Heart right ventricle (tissue), 16 donors: ENCODE results near the gene IGF1R. TPM values are rescaled to one million over a fixed set of nuclear protein-coding genes. Genes with fewer than 3 reads are reported as not detected.

Experiments
- ATAC-seq, 8 donors: fragments of 200-7000 bp; cut with Tn5 transposase; one replicate each; pipeline ENCODE4 v1.9.1; 2020; ENCODE audit warnings: mild to moderate bottlenecking in 8 of 8, moderate library complexity in 8 of 8, moderate number of reproducible peaks in 1 of 8
- DNase-seq, 2 donors: peaks; one replicate each; pipeline ENCODE4 v3.0.0-alpha.2; 2020
- H3K27ac ChIP-seq, 10 donors: fragments of 200-600 bp; sonication (generic) in 2 of 10; one replicate each; pipeline versions ENCODE4 v1.5.0 to v1.8.0; 2020 to 2022; ENCODE audit warnings: mild to moderate bottlenecking in 3 of 10
- H3K27me3 ChIP-seq, 7 donors: fragments of 200-600 bp; one replicate each; pipeline ENCODE4 v1.8.0; 2021 to 2022; ENCODE audit warnings: mild to moderate bottlenecking in 2 of 7
- H3K36me3 ChIP-seq, 9 donors: fragments of 200-600 bp; sonication (generic) in 1 of 9; one replicate each; pipeline versions ENCODE4 v1.5.0 to v1.8.0; 2020 to 2022; ENCODE audit warnings: mild to moderate bottlenecking in 2 of 9
- H3K4me1 ChIP-seq, 9 donors: fragments of 200-600 bp; sonication (generic) in 1 of 9; one replicate each; pipeline versions ENCODE4 v1.5.0 to v1.8.0; 2020 to 2022; ENCODE audit warnings: mild to moderate bottlenecking in 4 of 9
- H3K4me3 ChIP-seq, 10 donors: fragments of 200-600 bp; sonication (generic) in 2 of 10; one replicate each; pipeline versions ENCODE4 v1.5.0 to v1.8.0; 2020 to 2022; ENCODE audit warnings: mild to moderate bottlenecking in 7 of 10, moderate library complexity in 2 of 10
- H3K9me3 ChIP-seq, 11 donors: fragments of 200-600 bp in 10 of 11; sonication (generic) in 2 of 11; one replicate each; pipeline versions ENCODE4 v1.5.0 to v1.8.0; 2013 to 2022; ENCODE audit warnings: mild to moderate bottlenecking in 2 of 11, control low read depth in 1 of 11, moderate library complexity in 1 of 11
- CTCF ChIP-seq, 9 donors: fragments of 200-600 bp; sonication (generic) in 2 of 9; IDR thresholded peaks; one replicate each; pipeline versions ENCODE4 v1.5.0 to v1.8.0; 2021 to 2022; ENCODE audit warnings: antibody characterized with exemption in 9 of 9, mild to moderate bottlenecking in 5 of 9, moderate library complexity in 1 of 9
- WGBS, 2 donors: extraction: QIAGEN DNeasy Blood & Tissue Kit; methylation state at CpG; one replicate each; pipeline ENCODE4 v1.1.7; 2013; ENCODE audit warnings: inconsistent platforms in 1 of 2; 5-methylcytosine and 5-hydroxymethylcytosine counted together
- intact Hi-C, 10 donors: fragments of 100-400 bp; cut with DNase I; formaldehyde crosslinking; loops; one replicate each; pipeline versions ENCODE4 v1.11.1 to v1.14.2; 2022
- polyA plus RNA-seq, 2 donors: library from polyadenylated mRNA; stranded (reverse); fragments of 200-250 nt; gene quantifications; one replicate each; pipeline ENCODE4 v1.2.3, GENCODE V29; 2013
- total RNA-seq, 10 donors: library from RNA; stranded (reverse); fragmentation: NEBNext Ultra II Directional in 3 of 10; extraction: Animal tissue kit (Norgen Biotek cat#: 25700) in 3 of 10; gene quantifications; one replicate each; pipeline versions ENCODE4 v1.2.1 to v1.2.4, GENCODE V29; 2021 to 2023
- donor health status: Arrhythmogenic right ventricular cardiomyopathy.
- donor health status: ischemic (EF 13 %, LVEDD 7.1; RV severe dilation, severe dysfunction).
- donor health status: healthy with polysubstance abuse.
- donor health status: DM: no; HTN: yes; CAD: no.
- donor health status: DM: no; HTN: no; CAD: no.
- donor health status: ischemic (EF 25% LVEDD 6.9; RV normal size, moderate dysfunction).
- donor health status: ischemic (EF 25% LVEDD 5.7; RV mildly dilated, moderate dysfunction).
- donor health status: healthy.
- donor health status: DM: yes; HTN: yes; CAD: no.
- donor health status: Ischemic cardiomyopathy.
- donor health status: ischemic (EF 35%, LVEDD 5.7; RV mildly dilated, moderate dysfunction).
- donor health status: nonischemic (EF 11% LVEDD 7.7; RV severe dilation, severe dysfunction).
- donor health status: DM: yes; HTN: yes; CAD: no.
- donor health status: PGD.
- donor health status: ischemic (EF 29% LVEDD 5.4; RV normal size, mild dysfunction).
- donor health status: nonischemic (EF 23%, LVEDD 6.1; RV moderate dilation, normal function).

Gene IGF1R
- total and polyA plus RNA-seq, 12 donors: 3.4 to 88.2 (median 45.9) TPM

GRCh38 chr15:98765610-98766009 is 117.3 kb downstream of the IGF1R start:
- no peaks in the 10 kb centered on the region for H3K9me3 ChIP-seq
- H3K4me3 ChIP-seq: no peak overlapping the region
- peaks cover 0 to 71% (median 42%) of the 10 kb centered on the region in 9 donors for H3K4me1 ChIP-seq
- H3K27ac ChIP-seq: no peak overlapping the region
- ATAC-seq (no peak), DNase-seq (no peak)
- no peaks in the 10 kb centered on the region for H3K27me3 ChIP-seq
- intact Hi-C loops: no loop called here
- 94 to 95% methylated on average over 2 of the region's 2 CpGs for WGBS, 2 donors
- no peak for TF ChIP-seq CTCF (IDR thresholded peaks at IDR 0.05)
- no peaks in the 10 kb centered on the region for H3K36me3 ChIP-seq

- WGBS, 2 donors: 83 to 87% methylated on average over 4 of the region's 4 CpGs
- Histone ChIP-seq H3K9me3 (no peaks in the 10 kb centered on the region), H3K27ac (no peak overlapping the region), H3K4me3 (no peak overlapping the region), H3K36me3 (no peaks in the 10 kb centered on the region), H3K4me1 (peaks cover 3 to 80% (median 47%) of the 10 kb centered on the region in 9 donors), H3K27me3 (no peaks in the 10 kb centered on the region)
- ATAC-seq (no peak), DNase-seq (no peak)
- TF ChIP-seq CTCF (IDR thresholded peaks at IDR 0.05): no peak
- intact Hi-C loops: no loop called here
Observed at GRCh38 chr15:98767692-98768091, 119.4 kb downstream of the IGF1R start.

- Histone ChIP-seq H3K4me1 (peaks cover 3 to 76% (median 40%) of the 10 kb centered on the region in 9 donors), H3K27me3 (no peaks in the 10 kb centered on the region), H3K36me3 (no peaks in the 10 kb centered on the region), H3K27ac (peak overlapping the region in 6 of 10 donors; percentile 3 to 63 (median 42)), H3K9me3 (no peaks in the 10 kb centered on the region), H3K4me3 (no peak overlapping the region)
- DNase-seq: peak in 1 of 2 donors; percentile 29
- ATAC-seq: peak in 7 of 8 donors; percentile 71 to 88 (median 81)
- intact Hi-C loops: loop anchor here in 7 of 10 donors (5.0 to 10.0 kb wide), 7 partner anchors 105 to 305 kb away; no protein-coding TSS in a partner anchor
- 44 to 61% methylated on average over 6 of the region's 6 CpGs for WGBS, 2 donors
- TF ChIP-seq CTCF (IDR thresholded peaks at IDR 0.05): no peak
Observed at GRCh38 chr15:98769867-98770266, 121.5 kb downstream of the IGF1R start.

- Histone ChIP-seq H3K4me1 (peaks cover 3 to 76% (median 46%) of the 10 kb centered on the region in 9 donors), H3K27me3 (no peaks in the 10 kb centered on the region), H3K27ac (peak overlapping the region in 3 of 10 donors; percentile 19 to 63 (median 58)), H3K9me3 (no peaks in the 10 kb centered on the region), H3K4me3 (no peak overlapping the region), H3K36me3 (no peaks in the 10 kb centered on the region)
- intact Hi-C loops: loop anchor here in 7 of 10 donors (5.0 to 10.0 kb wide), 7 partner anchors 106 to 304 kb away; no protein-coding TSS in a partner anchor
- DNase-seq (no peak), ATAC-seq (no peak)
- WGBS, 2 donors: 68 to 70% methylated on average over 3 of the region's 3 CpGs
- no peak for TF ChIP-seq CTCF (IDR thresholded peaks at IDR 0.05)
Observed at GRCh38 chr15:98770984-98771383, 122.6 kb downstream of the IGF1R start.
